Progenitor cell of endocrine pancreas (in vitro differentiated cells): Measurements from ENCODE around the gene PPARG. TPM values are rescaled to one million over a fixed set of nuclear protein-coding genes. Genes with fewer than 3 reads are reported as not detected.

ENCODE experiments used
- DNase-seq: peaks from one replicate; pipeline ENCODE4 v3.0.0; 2021; ENCODE audit warnings: low spot score; ENCODE audit not compliant: unreplicated experiment
- H3K27ac Mint-ChIP-seq: 2 replicates; pipeline ENCODE4 v1.8.0; 2021; ENCODE audit warnings: mild to moderate bottlenecking, moderate library complexity, mixed read lengths
- H3K27me3 Mint-ChIP-seq: 2 replicates; pipeline ENCODE4 v1.8.0; 2021; ENCODE audit warnings: mixed read lengths
- H3K36me3 Mint-ChIP-seq: 2 replicates; pipeline ENCODE4 v1.8.0; 2022; ENCODE audit warnings: mixed read lengths; ENCODE audit not compliant: insufficient read depth
- H3K4me1 Mint-ChIP-seq: 2 replicates; pipeline ENCODE4 v1.8.0; 2021; ENCODE audit warnings: low read depth, mixed read lengths
- H3K4me3 Mint-ChIP-seq: 2 replicates; pipeline ENCODE4 v1.8.0; 2021; ENCODE audit warnings: low read depth, mild to moderate bottlenecking, moderate library complexity, mixed read lengths
- H3K9me3 Mint-ChIP-seq: 2 replicates; pipeline ENCODE4 v1.8.0; 2021; ENCODE audit warnings: low read depth, mixed read lengths
- CTCF ChIP-seq: fragments of 200-600 bp; sonication (generic); IDR thresholded peaks from one replicate; pipeline ENCODE4 v1.5.0; 2021; ENCODE audit warnings: antibody characterized with exemption, mild to moderate bottlenecking; ENCODE audit not compliant: unreplicated experiment
- total RNA-seq: library from RNA; stranded (reverse); gene quantifications from 2 replicates; pipeline ENCODE4 v1.2.1, GENCODE V29; 2021

PPARG gene
- total RNA-seq, 1 donor from 2014 or later: 17.1 TPM

GRCh38 chr3:12428126-12428525, 139.3 kb downstream of the PPARG start:
- no peak for DNase-seq
- Mint-ChIP-seq H3K27me3 (no peaks in the 10 kb centered on the region), H3K27ac (no peak overlapping the region), H3K4me1 (peaks cover 59% of the 10 kb centered on the region), H3K4me3 (no peak overlapping the region), H3K36me3 (peaks cover 2% of the 10 kb centered on the region), H3K9me3 (no peaks in the 10 kb centered on the region)
- TF ChIP-seq CTCF: no peak

GRCh38 chr3:12430086-12430485, 141.2 kb downstream of the PPARG start:
- peaks cover 39% of the 10 kb centered on the region for H3K4me1 Mint-ChIP-seq
- no peak overlapping the region for H3K27ac Mint-ChIP-seq
- peaks cover 8% of the 10 kb centered on the region for H3K36me3 Mint-ChIP-seq
- no peaks in the 10 kb centered on the region for H3K27me3 Mint-ChIP-seq
- no peaks in the 10 kb centered on the region for H3K9me3 Mint-ChIP-seq
- H3K4me3 Mint-ChIP-seq: no peak overlapping the region
- DNase-seq: no peak
- no peak for TF ChIP-seq CTCF

- Mint-ChIP-seq H3K36me3 (peaks cover 8% of the 10 kb centered on the region), H3K27ac (no peak overlapping the region), H3K27me3 (no peaks in the 10 kb centered on the region), H3K4me3 (no peak overlapping the region), H3K9me3 (no peaks in the 10 kb centered on the region), H3K4me1 (peaks cover 14% of the 10 kb centered on the region)
- no peak for DNase-seq
- no peak for TF ChIP-seq CTCF
Measured at GRCh38 chr3:12433823-12434222, 145.0 kb downstream of the PPARG start.

- H3K27ac Mint-ChIP-seq: no peak overlapping the region
- peaks cover 6% of the 10 kb centered on the region for H3K36me3 Mint-ChIP-seq
- no peaks in the 10 kb centered on the region for H3K27me3 Mint-ChIP-seq
- no peaks in the 10 kb centered on the region for H3K4me1 Mint-ChIP-seq
- no peak for DNase-seq
- H3K9me3 Mint-ChIP-seq: no peaks in the 10 kb centered on the region
- TF ChIP-seq CTCF: no peak
- H3K4me3 Mint-ChIP-seq: no peak overlapping the region
Measured at GRCh38 chr3:12436514-12437220, 147.8 kb downstream of the PPARG start.

GRCh38 chr3:12437221-12437605, 148.3 kb downstream of the PPARG start:
- Mint-ChIP-seq H3K9me3 (no peaks in the 10 kb centered on the region), H3K4me1 (no peaks in the 10 kb centered on the region), H3K36me3 (peaks cover 6% of the 10 kb centered on the region), H3K4me3 (no peak overlapping the region), H3K27ac (no peak overlapping the region), H3K27me3 (no peaks in the 10 kb centered on the region)
- no peak for TF ChIP-seq CTCF
- no peak for DNase-seq
